Skeletal muscle tissue (tissue), 4 donors: Measurements from ENCODE around the gene MEPE. TPM values are rescaled to one million over a fixed set of nuclear protein-coding genes. Genes with fewer than 3 reads are reported as not detected.

Experiments
- H3K27ac ChIP-seq: one replicate; pipeline ENCODE4 v1.7.0; 2013; ENCODE audit warnings: mild to moderate bottlenecking, low read depth, low read length, inconsistent platforms
- H3K27me3 ChIP-seq, 3 donors: one replicate each; pipeline ENCODE4 v1.7.0; 2013; ENCODE audit warnings: low read length in 3 of 3; ENCODE audit not compliant: control insufficient read depth in 3 of 3, insufficient read depth in 3 of 3
- H3K36me3 ChIP-seq, 3 donors: one replicate each; pipeline ENCODE4 v1.7.0; 2013; ENCODE audit warnings: low read length in 3 of 3; ENCODE audit not compliant: control insufficient read depth in 3 of 3, insufficient read depth in 3 of 3
- H3K4me1 ChIP-seq, 3 donors: one replicate each; pipeline ENCODE4 v1.7.0; 2013; ENCODE audit warnings: low read length in 3 of 3, mild to moderate bottlenecking in 3 of 3; ENCODE audit not compliant: control insufficient read depth in 3 of 3, insufficient read depth in 3 of 3
- H3K4me3 ChIP-seq, 3 donors: one replicate each; pipeline ENCODE4 v1.7.0; 2013; ENCODE audit warnings: low read length in 3 of 3
- H3K9ac ChIP-seq, 3 donors: one replicate each; pipeline ENCODE4 v1.7.0; 2013; ENCODE audit warnings: low read length in 3 of 3, mild to moderate bottlenecking in 3 of 3, moderate library complexity in 2 of 3, low read depth in 1 of 3
- H3K9me3 ChIP-seq, 3 donors: one replicate each; pipeline ENCODE4 v1.7.0; 2013; ENCODE audit warnings: low read length in 3 of 3; ENCODE audit not compliant: control insufficient read depth in 3 of 3
- total RNA-seq: library from RNA; depleted of rRNA; stranded (reverse); fragments of >200 nt; gene quantifications from one replicate; pipeline ENCODE4 v1.2.3, GENCODE V29; 2014
- donor health status: Osteomylitis.

MEPE gene
- total RNA-seq, 1 donor from 2014 or later, result not detected

- Histone ChIP-seq H3K27ac (no peak overlapping the region), H3K36me3 (no peaks in the 10 kb centered on the region), H3K4me1 (peaks cover 0 to 9% (median 2%) of the 10 kb centered on the region in 3 donors), H3K9ac (no peak overlapping the region), H3K27me3 (no peaks in the 10 kb centered on the region), H3K9me3 (no peaks in the 10 kb centered on the region), H3K4me3 (no peak overlapping the region)
Observed at GRCh38 chr4:87838890-87839591, 6.3 kb downstream of the MEPE start.

GRCh38 chr4:87839592-87839946 is 6.8 kb downstream of the MEPE start:
- Histone ChIP-seq H3K36me3 (no peaks in the 10 kb centered on the region), H3K9me3 (no peaks in the 10 kb centered on the region), H3K27ac (no peak overlapping the region), H3K4me3 (no peak overlapping the region), H3K9ac (no peak overlapping the region), H3K4me1 (peaks cover 0 to 9% (median 2%) of the 10 kb centered on the region in 3 donors), H3K27me3 (no peaks in the 10 kb centered on the region)

DNA sequence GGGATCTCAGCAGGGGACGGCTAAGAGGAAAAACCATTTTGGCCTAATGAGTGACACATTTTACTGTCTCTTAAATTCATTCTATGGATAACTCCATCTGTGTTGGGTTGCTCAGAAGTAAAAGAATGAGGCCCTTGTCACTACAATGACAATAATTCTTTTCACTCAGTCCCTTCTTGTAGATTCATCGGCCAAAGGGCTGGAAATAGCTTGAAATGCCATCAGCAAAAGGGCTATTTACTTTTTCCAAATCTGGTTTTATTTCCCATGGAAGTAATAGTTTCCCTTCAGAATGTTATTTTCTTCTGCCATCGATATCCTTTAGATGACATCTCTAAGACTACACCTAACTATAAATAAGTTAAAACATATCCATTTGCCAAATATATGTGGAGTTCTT is 7.4 kb downstream of the MEPE start:
- H3K4me1 ChIP-seq, result peaks cover 0 to 9% (median 2%) of the 10 kb centered on the region in 3 donors
- no peak overlapping the region for H3K4me3 ChIP-seq
- H3K36me3 ChIP-seq, result no peaks in the 10 kb centered on the region
- no peak overlapping the region for H3K27ac ChIP-seq
- H3K27me3 ChIP-seq, result no peaks in the 10 kb centered on the region
- H3K9ac ChIP-seq, result no peak overlapping the region
- H3K9me3 ChIP-seq, result no peaks in the 10 kb centered on the region

DNA sequence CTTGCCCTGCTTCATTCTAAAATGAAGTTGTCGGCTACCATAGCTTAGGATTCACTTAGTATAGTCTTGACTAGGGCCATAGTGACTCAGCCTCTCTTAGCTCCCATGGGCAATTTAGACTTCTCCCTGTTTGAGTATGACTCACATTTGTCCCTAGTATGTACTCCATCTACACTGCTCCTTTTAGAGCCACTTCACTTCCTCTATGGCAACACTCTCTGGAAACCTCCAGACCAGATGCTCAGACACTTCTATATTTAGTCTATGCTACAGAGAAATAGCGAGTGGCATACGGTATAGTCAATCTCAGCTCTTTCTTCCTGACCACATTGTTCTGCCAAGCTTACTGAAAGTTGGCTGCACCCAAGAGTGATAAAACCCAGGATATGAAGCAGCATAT is 11.2 kb downstream of the MEPE start:
- no peaks in the 10 kb centered on the region for H3K9me3 ChIP-seq
- H3K4me3 ChIP-seq, result no peak overlapping the region
- H3K4me1 ChIP-seq, result peaks cover 0 to 6% (median 2%) of the 10 kb centered on the region in 3 donors
- no peak overlapping the region for H3K9ac ChIP-seq
- H3K36me3 ChIP-seq, result no peaks in the 10 kb centered on the region
- no peaks in the 10 kb centered on the region for H3K27me3 ChIP-seq
- no peak overlapping the region for H3K27ac ChIP-seq

DNA sequence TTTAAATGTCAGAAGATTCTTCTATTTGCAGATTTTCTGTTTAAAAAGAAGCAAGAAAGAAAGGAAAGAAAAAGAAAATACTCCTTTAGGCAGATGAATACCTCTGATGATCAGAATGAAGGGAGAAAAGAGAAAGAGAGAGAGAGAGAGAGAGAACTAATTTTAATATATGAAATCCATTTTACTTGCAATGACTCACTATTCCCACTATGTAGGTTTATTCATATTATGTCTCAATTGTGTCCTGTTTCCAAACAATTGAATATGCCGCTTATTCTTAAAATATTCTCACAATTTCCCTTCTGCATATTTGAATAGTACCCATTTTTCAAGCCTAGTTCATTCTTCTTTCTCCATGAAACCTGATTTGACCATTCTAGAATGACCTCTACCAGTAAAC is 11.7 kb downstream of the MEPE start:
- H3K9ac ChIP-seq, result no peak overlapping the region
- H3K36me3 ChIP-seq, result no peaks in the 10 kb centered on the region
- no peak overlapping the region for H3K27ac ChIP-seq
- H3K27me3 ChIP-seq, result no peaks in the 10 kb centered on the region
- H3K9me3 ChIP-seq, result no peaks in the 10 kb centered on the region
- H3K4me1 ChIP-seq, result peaks cover 0 to 4% (median 0%) of the 10 kb centered on the region in 3 donors
- H3K4me3 ChIP-seq, result no peak overlapping the region

- H3K9ac ChIP-seq, result no peak overlapping the region
- H3K9me3 ChIP-seq, result no peaks in the 10 kb centered on the region
- H3K27ac ChIP-seq, result no peak overlapping the region
- no peaks in the 10 kb centered on the region for H3K36me3 ChIP-seq
- no peak overlapping the region for H3K4me3 ChIP-seq
- no peaks in the 10 kb centered on the region for H3K27me3 ChIP-seq
- peaks cover 0 to 4% (median 0%) of the 10 kb centered on the region in 3 donors for H3K4me1 ChIP-seq
Observed at GRCh38 chr4:87846226-87846625, 13.5 kb downstream of the MEPE start.

- Histone ChIP-seq H3K27ac (no peak overlapping the region), H3K27me3 (no peaks in the 10 kb centered on the region), H3K4me3 (peak overlapping the region; percentile 1 to 41 (median 33)), H3K9me3 (no peaks in the 10 kb centered on the region), H3K9ac (no peak overlapping the region), H3K4me1 (peaks cover 0 to 4% (median 0%) of the 10 kb centered on the region in 3 donors), H3K36me3 (no peaks in the 10 kb centered on the region)
Observed at GRCh38 chr4:87848622-87849351, 16.0 kb downstream of the MEPE start.

GRCh38 chr4:87849612-87850011 is 16.8 kb downstream of the MEPE start:
- Histone ChIP-seq H3K9me3 (no peaks in the 10 kb centered on the region), H3K4me1 (peaks cover 0 to 4% (median 0%) of the 10 kb centered on the region in 3 donors), H3K9ac (no peak overlapping the region), H3K4me3 (no peak overlapping the region), H3K27me3 (no peaks in the 10 kb centered on the region), H3K27ac (no peak overlapping the region), H3K36me3 (no peaks in the 10 kb centered on the region)

- Histone ChIP-seq H3K27ac (no peak overlapping the region), H3K4me1 (peaks cover 0 to 7% (median 0%) of the 10 kb centered on the region in 3 donors), H3K27me3 (no peaks in the 10 kb centered on the region)
Observed at GRCh38 chr4:87851332-87851731, 18.6 kb downstream of the MEPE start.

GRCh38 chr4:87851953-87852352 is 19.2 kb downstream of the MEPE start:
- no peak overlapping the region for H3K27ac ChIP-seq
- H3K36me3 ChIP-seq, result no peaks in the 10 kb centered on the region
- H3K4me1 ChIP-seq, result peaks cover 0 to 7% (median 0%) of the 10 kb centered on the region in 3 donors
- H3K9ac ChIP-seq, result no peak overlapping the region
- no peaks in the 10 kb centered on the region for H3K27me3 ChIP-seq
- H3K4me3 ChIP-seq, result no peak overlapping the region
- no peaks in the 10 kb centered on the region for H3K9me3 ChIP-seq

More at GRCh38 chr4:87851332-87851731, 18.6 kb downstream of the MEPE start:
- Histone ChIP-seq H3K4me3 (no peak overlapping the region), H3K9ac (no peak overlapping the region), H3K9me3 (no peaks in the 10 kb centered on the region), H3K36me3 (no peaks in the 10 kb centered on the region)
